DOHH2 (cell line): Measurements from ENCODE around the gene UBE2S.

Experiments used
- CTCF ChIP-seq: fragments of 200-600 bp; sonication (generic); IDR thresholded peaks from one replicate; pipeline ENCODE4 v1.5.1; 2014; ENCODE audit warnings: antibody characterized with exemption, mild to moderate bottlenecking, low read depth, low read length; ENCODE audit not compliant: poor library complexity, severe bottlenecking
- EZH2phosphoT487 ChIP-seq: fragments of 200-600 bp; sonication (generic); IDR thresholded peaks from 2 replicates; pipeline ENCODE4 v1.6.1; 2017; ENCODE audit warnings: borderline replicate concordance, mild to moderate bottlenecking, antibody characterized with exemption, low read length, moderate library complexity, mixed read lengths

- TF ChIP-seq CTCF, result no peak
- no peak for TF ChIP-seq EZH2phosphoT487
Measured at GRCh38 chr19:55439052-55439451, 31.5 kb upstream of the UBE2S start.
